Gastrocnemius medialis (tissue), 4 donors: ENCODE data around the gene CDKL1. TPM values are rescaled to one million over a fixed set of nuclear protein-coding genes. Genes with fewer than 3 reads are reported as not detected.

Experiments used
- ATAC-seq, 2 donors: fragments of 150-250 bp; one replicate each; pipeline ENCODE4 v1.9.1; 2016
- DNase-seq, 2 donors: peaks; one replicate each; pipeline ENCODE4 v3.0.0-alpha.2; 2019
- H3K27ac ChIP-seq, 4 donors: fragments of 200-600 bp; sonication (generic); 1 replicate in 1 of 4; 2 replicates in 3 of 4; pipeline ENCODE4 v1.5.1; 2016 to 2018; ENCODE audit warnings: mild to moderate bottlenecking in 2 of 4, moderate library complexity in 1 of 4
- H3K27me3 ChIP-seq, 3 donors: fragments of 200-600 bp; sonication (generic) in 2 of 3; 1 replicate in 1 of 3; 2 replicates in 2 of 3; pipeline versions ENCODE4 v1.5.1 to v1.6.0; 2016 to 2019; ENCODE audit warnings: mild to moderate bottlenecking in 1 of 3, moderate library complexity in 1 of 3
- H3K36me3 ChIP-seq, 2 donors: fragments of 200-600 bp; sonication (generic) in 1 of 2; one replicate each; pipeline ENCODE4 v1.5.1; 2017 to 2018
- H3K4me1 ChIP-seq, 2 donors: fragments of 200-600 bp; sonication (generic) in 1 of 2; one replicate each; pipeline ENCODE4 v1.5.1; 2016 to 2017; ENCODE audit warnings: mild to moderate bottlenecking in 2 of 2
- H3K4me3 ChIP-seq, 4 donors: fragments of 200-600 bp; sonication (generic) in 3 of 4; 1 replicate in 1 of 4; 2 replicates in 3 of 4; pipeline ENCODE4 v1.5.1; 2016 to 2019; ENCODE audit warnings: mild to moderate bottlenecking in 2 of 4
- H3K9me3 ChIP-seq, 3 donors: fragments of 200-600 bp; sonication (generic) in 2 of 3; 1 replicate in 1 of 3; 2 replicates in 2 of 3; pipeline ENCODE4 v1.5.1; 2016 to 2019
- POLR2A ChIP-seq, 2 donors: fragments of 450-650 bp; IDR thresholded peaks; one replicate each; pipeline ENCODE4 v1.6.1; 2017; ENCODE audit warnings: antibody characterized with exemption in 2 of 2, mild to moderate bottlenecking in 2 of 2, moderate library complexity in 2 of 2
- in situ Hi-C, 4 donors: fragments of 200-750 bp; cut with MboI; loops; one replicate each; pipeline versions ENCODE4 v1.15.0 to v1.8.0; 2017; ENCODE audit warnings: low sequenced_read_pairs in 4 of 4
- intact Hi-C: fragments of 100-400 bp; cut with DNase I; formaldehyde crosslinking; loops from one replicate; pipeline ENCODE4 v1.15.1; 2023; ENCODE audit warnings: low total_unique reads
- total RNA-seq, 4 donors: library from RNA; depleted of rRNA; stranded (reverse); fragments of >200 nt; gene quantifications; one replicate each; pipeline versions ENCODE4 v1.1.0 to v1.2.3, GENCODE V29; 2016
- TF ChIP-seq, protein P1 (sequence below), 5 experiments: fragments of 450-650 bp in 3 of 5; fragments of 200-600 bp in 2 of 5; sonication (generic) in 2 of 5; IDR thresholded peaks in 4 of 5; conservative IDR thresholded peaks in 1 of 5; 1 replicate in 4 of 5; 2 replicates in 1 of 5; pipeline ENCODE4 v1.5.1; 2016 to 2019; ENCODE audit warnings: antibody characterized with exemption in 5 of 5, mild to moderate bottlenecking in 3 of 5, moderate library complexity in 3 of 5

The CDKL1 gene
- total RNA-seq, 4 donors from 2014 or later: 0.59 to 2.0 (median 1.4) TPM

- no peak for DNase-seq
- in situ Hi-C loops (no loop called here), intact Hi-C loops (no loop called here)
- Histone ChIP-seq H3K27me3 (no peaks in the 10 kb centered on the region), H3K9me3 (no peaks in the 10 kb centered on the region), H3K27ac (no peak overlapping the region), H3K4me3 (no peak overlapping the region), H3K36me3 (no peaks in the 10 kb centered on the region), H3K4me1 (no peaks in the 10 kb centered on the region)
- TF ChIP-seq POLR2A (IDR thresholded peaks at IDR 0.05): no peak
- TF ChIP-seq, protein P1, sequence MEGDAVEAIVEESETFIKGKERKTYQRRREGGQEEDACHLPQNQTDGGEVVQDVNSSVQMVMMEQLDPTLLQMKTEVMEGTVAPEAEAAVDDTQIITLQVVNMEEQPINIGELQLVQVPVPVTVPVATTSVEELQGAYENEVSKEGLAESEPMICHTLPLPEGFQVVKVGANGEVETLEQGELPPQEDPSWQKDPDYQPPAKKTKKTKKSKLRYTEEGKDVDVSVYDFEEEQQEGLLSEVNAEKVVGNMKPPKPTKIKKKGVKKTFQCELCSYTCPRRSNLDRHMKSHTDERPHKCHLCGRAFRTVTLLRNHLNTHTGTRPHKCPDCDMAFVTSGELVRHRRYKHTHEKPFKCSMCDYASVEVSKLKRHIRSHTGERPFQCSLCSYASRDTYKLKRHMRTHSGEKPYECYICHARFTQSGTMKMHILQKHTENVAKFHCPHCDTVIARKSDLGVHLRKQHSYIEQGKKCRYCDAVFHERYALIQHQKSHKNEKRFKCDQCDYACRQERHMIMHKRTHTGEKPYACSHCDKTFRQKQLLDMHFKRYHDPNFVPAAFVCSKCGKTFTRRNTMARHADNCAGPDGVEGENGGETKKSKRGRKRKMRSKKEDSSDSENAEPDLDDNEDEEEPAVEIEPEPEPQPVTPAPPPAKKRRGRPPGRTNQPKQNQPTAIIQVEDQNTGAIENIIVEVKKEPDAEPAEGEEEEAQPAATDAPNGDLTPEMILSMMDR (IDR thresholded peaks at IDR 0.05 in 4 of 5, conservative IDR thresholded peaks at IDR 0.05 in 1 of 5): no peak
- no peak for ATAC-seq
These were observed 16.2 kb downstream of the CDKL1 start for GRCh38 chr14:50380455-50380854.

DNA sequence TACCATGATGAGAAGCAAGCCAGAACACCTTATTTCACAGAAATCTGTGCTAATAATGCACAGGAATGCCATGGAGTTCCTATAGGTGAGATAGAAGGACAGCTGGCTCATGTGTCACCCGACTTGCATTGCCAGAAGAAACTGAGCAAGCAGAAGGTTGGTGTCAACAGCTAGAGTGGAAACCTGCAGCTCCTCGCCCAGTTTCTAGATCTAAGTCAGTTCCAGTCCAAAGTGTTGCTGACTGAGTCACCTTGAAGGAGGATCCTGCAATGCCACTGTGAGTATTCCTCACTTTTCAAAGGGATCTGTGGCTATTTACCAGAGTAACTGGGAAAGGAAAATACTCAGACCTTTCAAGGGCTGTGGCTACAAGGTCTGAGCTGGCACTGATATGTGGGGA is 17.1 kb downstream of the CDKL1 start:
- Histone ChIP-seq H3K4me3 (no peak overlapping the region), H3K4me1 (no peaks in the 10 kb centered on the region), H3K27me3 (no peaks in the 10 kb centered on the region), H3K27ac (no peak overlapping the region), H3K36me3 (no peaks in the 10 kb centered on the region), H3K9me3 (no peaks in the 10 kb centered on the region)
- in situ Hi-C loops: no loop called here
- no peak for ATAC-seq
- DNase-seq: no peak
- intact Hi-C loops: no loop called here
- TF ChIP-seq POLR2A (IDR thresholded peaks at IDR 0.05): no peak
- TF ChIP-seq, protein P1 (IDR thresholded peaks at IDR 0.05 in 4 of 5, conservative IDR thresholded peaks at IDR 0.05 in 1 of 5): no peak

DNA sequence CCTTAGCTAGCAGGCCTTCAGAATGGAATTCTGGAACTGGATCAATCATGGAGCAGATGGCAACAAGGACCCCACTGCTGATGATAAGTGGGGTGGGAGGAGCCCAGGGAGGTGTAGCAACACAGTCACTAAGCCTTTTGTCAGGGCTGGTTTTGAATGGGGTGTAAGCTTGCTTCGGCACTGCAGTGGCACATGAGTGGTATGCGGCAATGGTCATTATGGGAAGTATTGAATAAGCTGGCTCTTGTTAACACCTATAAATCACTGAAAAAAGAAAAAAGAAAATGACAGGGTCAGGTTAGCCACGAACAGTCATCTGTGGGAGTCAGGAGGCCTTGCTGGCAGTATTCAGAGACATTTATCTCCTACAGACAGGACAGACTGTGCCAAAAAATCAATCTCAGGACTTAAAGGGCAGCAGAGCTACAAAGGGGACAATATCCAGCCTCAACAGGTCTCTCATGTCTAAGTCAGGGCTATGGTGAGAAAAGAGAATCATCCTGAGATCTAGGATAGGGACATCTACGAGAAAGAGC is 19.1 kb downstream of the CDKL1 start:
- DNase-seq (no peak), ATAC-seq (no peak)
- H3K9me3 ChIP-seq: no peaks in the 10 kb centered on the region
- no peaks in the 10 kb centered on the region for H3K36me3 ChIP-seq
- intact Hi-C loops (no loop called here), in situ Hi-C loops (no loop called here)
- no peak overlapping the region for H3K27ac ChIP-seq
- H3K4me3 ChIP-seq: no peak overlapping the region
- no peaks in the 10 kb centered on the region for H3K27me3 ChIP-seq
- no peaks in the 10 kb centered on the region for H3K4me1 ChIP-seq
- TF ChIP-seq POLR2A (IDR thresholded peaks at IDR 0.05): no peak
- TF ChIP-seq, protein P1 (IDR thresholded peaks at IDR 0.05 in 4 of 5, conservative IDR thresholded peaks at IDR 0.05 in 1 of 5): no peak

DNA sequence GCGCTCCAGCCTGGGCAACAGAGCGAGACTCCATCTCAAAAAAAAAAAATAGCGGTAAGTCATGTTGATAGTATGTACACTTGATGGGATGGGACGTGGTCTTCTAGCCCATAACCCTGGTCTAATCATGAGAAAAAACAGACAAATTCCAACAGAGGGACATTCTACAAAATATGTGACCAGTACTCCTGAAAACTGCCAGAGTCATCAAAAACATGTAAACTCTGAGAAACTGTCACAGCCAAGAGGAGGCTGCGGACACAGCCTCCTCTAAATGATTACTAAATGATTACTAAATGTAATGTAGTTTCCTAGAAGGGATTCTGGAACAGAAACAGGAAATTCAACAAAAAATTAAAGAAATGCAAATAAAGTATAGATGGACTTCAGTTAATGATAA is 20.9 kb downstream of the CDKL1 start:
- ATAC-seq (no peak), DNase-seq (no peak)
- in situ Hi-C loops (no loop called here), intact Hi-C loops (no loop called here)
- Histone ChIP-seq H3K27ac (no peak overlapping the region), H3K4me1 (no peaks in the 10 kb centered on the region), H3K4me3 (no peak overlapping the region), H3K36me3 (no peaks in the 10 kb centered on the region), H3K9me3 (no peaks in the 10 kb centered on the region), H3K27me3 (no peaks in the 10 kb centered on the region)
- TF ChIP-seq, protein P1 (IDR thresholded peaks at IDR 0.05 in 4 of 5, conservative IDR thresholded peaks at IDR 0.05 in 1 of 5): no peak
- no peak for TF ChIP-seq POLR2A (IDR thresholded peaks at IDR 0.05)

DNA sequence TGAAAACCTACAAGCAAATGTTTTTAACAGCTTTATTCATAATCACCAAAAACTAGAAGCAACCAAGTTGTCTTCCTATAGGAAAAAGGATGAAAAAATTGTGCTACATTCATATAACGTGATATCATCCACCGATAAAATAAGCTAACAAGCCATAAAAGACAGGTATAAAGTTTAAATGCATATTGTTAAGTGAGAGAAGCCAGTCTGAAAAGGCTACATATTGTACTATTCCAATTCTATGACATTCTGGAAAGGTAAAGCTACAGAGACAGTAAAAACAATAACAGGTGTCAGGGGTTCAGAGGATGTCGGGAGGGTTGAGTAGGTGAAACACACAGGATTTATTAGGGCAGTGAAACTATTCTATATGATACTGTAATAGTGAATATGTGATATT is 22.7 kb downstream of the CDKL1 start:
- TF ChIP-seq, protein P1 (IDR thresholded peaks at IDR 0.05 in 4 of 5, conservative IDR thresholded peaks at IDR 0.05 in 1 of 5): no peak
- no peak for TF ChIP-seq POLR2A (IDR thresholded peaks at IDR 0.05)
- no peaks in the 10 kb centered on the region for H3K4me1 ChIP-seq
- intact Hi-C loops (no loop called here), in situ Hi-C loops (no loop called here)
- no peaks in the 10 kb centered on the region for H3K27me3 ChIP-seq
- H3K9me3 ChIP-seq: no peaks in the 10 kb centered on the region
- DNase-seq: no peak
- no peak overlapping the region for H3K4me3 ChIP-seq
- ATAC-seq: no peak
- H3K36me3 ChIP-seq: no peaks in the 10 kb centered on the region
- no peak overlapping the region for H3K27ac ChIP-seq
